ENCODE data around the gene THEMIS.

The THEMIS gene

GRCh38 chr6:127706216-127706615, 194.6 kb downstream of the THEMIS start:
- Histone ChIP-seq H4K20me1 (ENCODE audit: insufficient read depth, low read length) (no peaks in the 10 kb centered on the region), H3K79me2 (ENCODE audit: low read length) (no peaks in the 10 kb centered on the region), H3K36me3 (replicated peaks; ENCODE audit: low read depth, low read length) (no peaks in the 10 kb centered on the region), H3K4me3 (ENCODE audit: low read length) (no peak overlapping the region), H3K9ac (ENCODE audit: low read length) (no peak overlapping the region), H3K4me2 (ENCODE audit: low read length) (no peak overlapping the region), H3K9me3 (ENCODE audit: insufficient read depth, low read length) (no peaks in the 10 kb centered on the region), H3K27ac (ENCODE audit: low read length) (no peak overlapping the region), H2AFZ (ENCODE audit: low read depth, low read length) (no peak overlapping the region), H3K4me1 (ENCODE audit: low read length) (no peaks in the 10 kb centered on the region), H3K27me3 (ENCODE audit: low read depth, low read length) (no peaks in the 10 kb centered on the region)
- TF ChIP-seq CTCF (IDR thresholded peaks at IDR 0.05; ENCODE audit: low read depth, low read length) = no peak
- no peak for TF ChIP-seq EZH2phosphoT487 (IDR thresholded peaks at IDR 0.05; ENCODE audit: low read depth)

GRCh38 chr6:127695108-127695507, 205.8 kb downstream of the THEMIS start:
- Histone ChIP-seq H4K20me1 (ENCODE audit: insufficient read depth, low read length) (no peaks in the 10 kb centered on the region), H3K36me3 (replicated peaks; ENCODE audit: low read depth, low read length) (no peaks in the 10 kb centered on the region), H3K79me2 (ENCODE audit: low read length) (no peaks in the 10 kb centered on the region), H3K4me3 (ENCODE audit: low read length) (no peak overlapping the region), H3K9ac (ENCODE audit: low read length) (no peak overlapping the region), H3K27ac (ENCODE audit: low read length) (no peak overlapping the region), H3K9me3 (ENCODE audit: insufficient read depth, low read length) (no peaks in the 10 kb centered on the region), H3K4me2 (ENCODE audit: low read length) (no peak overlapping the region), H3K27me3 (ENCODE audit: low read depth, low read length) (no peaks in the 10 kb centered on the region), H3K4me1 (ENCODE audit: low read length) (no peaks in the 10 kb centered on the region), H2AFZ (ENCODE audit: low read depth, low read length) (no peak overlapping the region)
- TF ChIP-seq CTCF (IDR thresholded peaks at IDR 0.05; ENCODE audit: low read depth, low read length) (no peak), EZH2phosphoT487 (IDR thresholded peaks at IDR 0.05; ENCODE audit: low read depth) (no peak)

- H3K27ac ChIP-seq (ENCODE audit: low read length) = no peak overlapping the region
- no peaks in the 10 kb centered on the region for H3K27me3 ChIP-seq (ENCODE audit: low read depth, low read length)
- no peaks in the 10 kb centered on the region for H3K4me1 ChIP-seq (ENCODE audit: low read length)
- no peak overlapping the region for H3K4me3 ChIP-seq (ENCODE audit: low read length)
- H3K36me3 ChIP-seq (replicated peaks; ENCODE audit: low read depth, low read length) = no peaks in the 10 kb centered on the region
- H3K9me3 ChIP-seq (ENCODE audit: insufficient read depth, low read length) = no peaks in the 10 kb centered on the region
- no peak overlapping the region for H2AFZ ChIP-seq (ENCODE audit: low read depth, low read length)
- no peak overlapping the region for H3K4me2 ChIP-seq (ENCODE audit: low read length)
- no peaks in the 10 kb centered on the region for H4K20me1 ChIP-seq (ENCODE audit: insufficient read depth, low read length)
- no peak overlapping the region for H3K9ac ChIP-seq (ENCODE audit: low read length)
- no peak for TF ChIP-seq CTCF (IDR thresholded peaks at IDR 0.05; ENCODE audit: low read depth, low read length)
- TF ChIP-seq EZH2phosphoT487 (IDR thresholded peaks at IDR 0.05; ENCODE audit: low read depth) = no peak
- H3K79me2 ChIP-seq (ENCODE audit: low read length) = no peaks in the 10 kb centered on the region
Measured at GRCh38 chr6:127691146-127691545, 209.7 kb downstream of the THEMIS start.

GRCh38 chr6:127690588-127690987, 210.3 kb downstream of the THEMIS start:
- H2AFZ ChIP-seq (ENCODE audit: low read depth, low read length) = no peak overlapping the region
- no peak overlapping the region for H3K4me2 ChIP-seq (ENCODE audit: low read length)
- no peak overlapping the region for H3K9ac ChIP-seq (ENCODE audit: low read length)
- H3K4me1 ChIP-seq (ENCODE audit: low read length) = no peaks in the 10 kb centered on the region
- no peaks in the 10 kb centered on the region for H3K27me3 ChIP-seq (ENCODE audit: low read depth, low read length)
- H3K27ac ChIP-seq (ENCODE audit: low read length) = no peak overlapping the region
- TF ChIP-seq EZH2phosphoT487 (IDR thresholded peaks at IDR 0.05; ENCODE audit: low read depth) (no peak), CTCF (IDR thresholded peaks at IDR 0.05; ENCODE audit: low read depth, low read length) (no peak)
- H3K79me2 ChIP-seq (ENCODE audit: low read length) = no peaks in the 10 kb centered on the region
- no peak overlapping the region for H3K4me3 ChIP-seq (ENCODE audit: low read length)
- H3K9me3 ChIP-seq (ENCODE audit: insufficient read depth, low read length) = no peaks in the 10 kb centered on the region
- H4K20me1 ChIP-seq (ENCODE audit: insufficient read depth, low read length) = no peaks in the 10 kb centered on the region
- no peaks in the 10 kb centered on the region for H3K36me3 ChIP-seq (replicated peaks; ENCODE audit: low read depth, low read length)
